OCI-LY7 (cell line): Measurements from ENCODE around the gene COA8. TPM values are rescaled to one million over a fixed set of nuclear protein-coding genes. Genes with fewer than 3 reads are reported as not detected.

Experiments
- BruUV-seq: library from RNA; stranded (reverse); fragments of 400-500 nt; replicated peaks from 2 replicates; lab custom pipeline; 2021; lab: Mats Ljungman, UMichigan
- CTCF ChIA-PET: fragments of 300-600 bp; sonication (Branson Sonifier 250); formaldehyde crosslinking; loops from one replicate; lab custom pipeline; 2022; ENCODE audit warnings: antibody characterized with exemption; ENCODE audit not compliant: unreplicated experiment; lab: Charles Lee
- POLR2A ChIA-PET: fragments of 300-600 bp; sonication (Branson Sonifier 250); formaldehyde crosslinking; loops from one replicate; lab custom pipeline; 2022; ENCODE audit warnings: antibody characterized with exemption; lab: Charles Lee
- DNase-seq: peaks from one replicate; pipeline ENCODE4 v3.0.0-alpha.2; 2015; ENCODE audit warnings: low spot score
- H2AFZ ChIP-seq: fragments of 200-600 bp; sonication (generic), shearing (Covaris generic); 2 replicates; pipeline ENCODE4 v1.6.1; 2014; ENCODE audit warnings: mild to moderate bottlenecking, antibody characterized with exemption, low read length, moderate library complexity
- H3K27ac ChIP-seq: fragments of 200-600 bp; sonication (generic); 2 replicates; pipeline ENCODE4 v1.5.1; 2014; ENCODE audit warnings: mixed run types, low read depth, mild to moderate bottlenecking, moderate library complexity, low read length, inconsistent platforms; ENCODE audit not compliant: poor library complexity, severe bottlenecking
- H3K36me3 ChIP-seq: fragments of 200-600 bp; sonication (generic); 2 replicates; pipeline ENCODE4 v1.6.1; 2014; ENCODE audit warnings: mild to moderate bottlenecking, antibody characterized with exemption, low read length, moderate library complexity, mixed read lengths; ENCODE audit not compliant: insufficient read depth
- H3K4me1 ChIP-seq: fragments of 200-600 bp; sonication (generic); 2 replicates; pipeline ENCODE4 v1.5.1; 2014; ENCODE audit warnings: mild to moderate bottlenecking, low read length; ENCODE audit not compliant: insufficient read depth, poor library complexity, severe bottlenecking
- H3K4me2 ChIP-seq: fragments of 200-600 bp; sonication (generic); 2 replicates; pipeline ENCODE4 v1.6.1; 2014; ENCODE audit warnings: mild to moderate bottlenecking, low read length
- H3K4me3 ChIP-seq: fragments of 200-600 bp; sonication (generic); 2 replicates; pipeline ENCODE4 v1.5.1; 2014; ENCODE audit warnings: mild to moderate bottlenecking, low read depth, low read length; ENCODE audit not compliant: poor library complexity, severe bottlenecking
- H3K79me2 ChIP-seq: fragments of 200-600 bp; sonication (generic); 2 replicates; pipeline ENCODE4 v1.6.1; 2016; ENCODE audit warnings: low read depth, mild to moderate bottlenecking, low read length, moderate library complexity, mixed read lengths; ENCODE audit not compliant: insufficient read depth
- H3K9me2 ChIP-seq: fragments of 200-600 bp; sonication (generic); 2 replicates; pipeline ENCODE4 v1.6.1; 2016; ENCODE audit warnings: mild to moderate bottlenecking, low read length, mixed read lengths; ENCODE audit not compliant: insufficient read depth
- H3K9me3 ChIP-seq: fragments of 200-600 bp; sonication (generic); 2 replicates; pipeline ENCODE4 v1.6.1; 2014; ENCODE audit warnings: mild to moderate bottlenecking, mixed run types, low read length, mixed read lengths
- H4K20me1 ChIP-seq: fragments of 200-600 bp; sonication (generic); 2 replicates; pipeline ENCODE4 v1.6.1; 2014; ENCODE audit warnings: mild to moderate bottlenecking, antibody characterized with exemption, low read length, moderate library complexity, mixed read lengths; ENCODE audit not compliant: insufficient read depth
- CTCF ChIP-seq: fragments of 200-600 bp; sonication (generic); conservative IDR thresholded peaks from 2 replicates; pipeline ENCODE4 v1.5.1; 2014; ENCODE audit warnings: mild to moderate bottlenecking, antibody characterized with exemption, low read length, moderate library complexity, mixed read lengths
- EZH2phosphoT487 ChIP-seq: fragments of 200-600 bp; sonication (generic); IDR thresholded peaks from 2 replicates; pipeline ENCODE4 v1.6.1; 2018; ENCODE audit warnings: low read depth, borderline replicate concordance, mild to moderate bottlenecking, mixed run types, antibody characterized with exemption, low read length, moderate library complexity, mixed read lengths
- intact Hi-C: fragments of 100-400 bp; cut with micrococcal nuclease; formaldehyde crosslinking; loops from one replicate; pipeline ENCODE4 v1.10.0; 2022; ENCODE audit not compliant: unreplicated experiment
- total RNA-seq, 2 experiments: library from RNA; depleted of rRNA in 1 of 2; stranded (reverse); fragments of >200 nt in 1 of 2; shearing (Covaris generic) in 1 of 2; gene quantifications; 2 replicates each; pipeline ENCODE4 v1.2.3, GENCODE V29; 2014 to 2022

Gene COA8
- total RNA-seq, 2 experiments from 2014 or later: 18.7 to 33.0 TPM

DNA sequence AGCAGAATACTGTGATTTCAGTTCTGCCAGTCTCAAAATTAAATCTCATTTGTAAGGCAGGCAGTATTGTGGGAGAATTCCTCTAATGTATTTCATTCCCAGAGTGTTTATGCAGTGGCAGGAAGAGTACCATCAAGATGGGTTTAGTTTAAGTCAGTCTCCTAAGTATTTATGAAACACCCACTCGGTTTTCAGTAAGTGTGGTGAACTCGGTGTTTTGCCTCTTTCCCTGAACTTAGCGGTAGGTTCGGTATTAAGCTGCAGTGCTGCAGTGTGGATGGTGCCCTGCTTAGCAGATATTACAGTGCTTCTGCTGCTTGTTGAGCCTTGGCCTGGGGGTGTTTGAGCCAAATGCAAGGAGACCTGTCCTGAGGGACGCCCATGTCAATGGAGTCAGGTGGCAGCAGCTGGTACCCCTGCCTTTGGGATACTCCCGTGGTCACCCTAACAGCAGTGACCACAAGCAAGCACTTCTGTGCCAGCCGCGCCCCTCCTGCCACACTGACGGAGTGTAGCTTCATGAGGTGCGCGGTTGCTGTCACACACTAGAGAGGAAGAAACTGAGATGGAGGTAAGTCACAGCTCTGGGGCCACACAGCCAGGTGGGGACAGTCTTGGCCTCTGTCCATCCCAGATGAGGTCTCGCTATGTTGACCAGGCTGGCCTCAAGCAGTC is 15.8 kb downstream of the COA8 start:
- Histone ChIP-seq H3K9me3 (no peaks in the 10 kb centered on the region), H3K27ac (no peak overlapping the region), H3K36me3 (peaks cover 33% of the 10 kb centered on the region), H3K4me1 (no peaks in the 10 kb centered on the region), H3K79me2 (no peaks in the 10 kb centered on the region), H4K20me1 (no peaks in the 10 kb centered on the region), H2AFZ (no peak overlapping the region), H3K9me2 (no peaks in the 10 kb centered on the region), H3K4me2 (no peak overlapping the region), H3K4me3 (no peak overlapping the region)
- TF ChIP-seq CTCF: no peak
- no peak for TF ChIP-seq EZH2phosphoT487
- POLR2A ChIA-PET: no interaction called here
- no peak for DNase-seq
- no TSS peak for BruUV-seq
- intact Hi-C loops: no loop called here
- CTCF ChIA-PET: no interaction called here

- Histone ChIP-seq H3K79me2 (no peaks in the 10 kb centered on the region), H3K9me3 (no peaks in the 10 kb centered on the region), H4K20me1 (no peaks in the 10 kb centered on the region), H3K4me2 (no peak overlapping the region), H3K4me1 (no peaks in the 10 kb centered on the region), H3K4me3 (no peak overlapping the region), H3K27ac (no peak overlapping the region), H3K9me2 (no peaks in the 10 kb centered on the region), H3K36me3 (peaks cover 14% of the 10 kb centered on the region; the same call in 1 of the 2 replicates), H2AFZ (no peak overlapping the region)
- TF ChIP-seq EZH2phosphoT487: no peak
- no peak for TF ChIP-seq CTCF
- ChIA-PET POLR2A (interaction anchor here (0.6 to 0.7 kb wide), 2 partner anchors 179 to 261 kb away, joined by 3 to 4 read pairs; no protein-coding TSS in a partner anchor), CTCF (no interaction called here)
- no TSS peak for BruUV-seq
- intact Hi-C loops: no loop called here
- DNase-seq: no peak
Observed at GRCh38 chr14:103581206-103581605, 18.4 kb downstream of the COA8 start.
